Naive thymus-derived CD8-positive, alpha-beta T cell (primary cell): ENCODE results near the gene PDCD11. TPM values are rescaled to one million over a fixed set of nuclear protein-coding genes. Genes with fewer than 3 reads are reported as not detected.
A peak's percentile ranks its signal among the peaks of the same experiment; 100 is the strongest.
"Not testable (repeated sequence)": the region's sequence is repeated elsewhere in the genome, so short reads cannot be mapped to it uniquely, and the experiment has no call there.

ENCODE experiments used
- ATAC-seq, 2 donors: fragments of 150-1000 bp; cut with Tn5 transposase in 1 of 2; sonication (Bioruptor Pico), chemical (Tn5 transposase) in 1 of 2; 1 replicate in 1 of 2; 2 replicates in 1 of 2; pipeline ENCODE4 v1.10.0; 2021; ENCODE audit warnings: mild to moderate bottlenecking in 2 of 2, moderate library complexity in 2 of 2
- POLR2A ChIA-PET: fragments of 350-600 bp; sonication (Branson Sonifier 250); formaldehyde crosslinking; loops from one replicate; lab custom pipeline; 2021; ENCODE audit warnings: antibody characterized with exemption; lab: Charles Lee
- DNase-seq, 10 donors: peaks; one replicate each; pipeline versions ENCODE4 v3.0.0 to v3.0.0-alpha.2; 2020 to 2022
- H3K27ac Mint-ChIP-seq, 10 donors: one replicate each; pipeline ENCODE4 v1.8.0; 2020 to 2022; ENCODE audit warnings: mild to moderate bottlenecking in 10 of 10, mixed read lengths in 10 of 10, moderate library complexity in 4 of 10, inconsistent platforms in 1 of 10
- H3K27me3 Mint-ChIP-seq, 5 donors: one replicate each; pipeline ENCODE4 v1.8.0; 2021 to 2022; ENCODE audit warnings: mixed read lengths in 5 of 5
- H3K36me3 Mint-ChIP-seq, 3 donors: one replicate each; pipeline ENCODE4 v1.8.0; 2020 to 2022; ENCODE audit warnings: mixed read lengths in 3 of 3, mild to moderate bottlenecking in 2 of 3, inconsistent platforms in 1 of 3
- H3K4me1 Mint-ChIP-seq, 4 donors: one replicate each; pipeline ENCODE4 v1.8.0; 2021 to 2022; ENCODE audit warnings: mixed read lengths in 4 of 4
- H3K4me3 Mint-ChIP-seq, 10 donors: one replicate each; pipeline ENCODE4 v1.8.0; 2020 to 2022; ENCODE audit warnings: mild to moderate bottlenecking in 10 of 10, mixed read lengths in 10 of 10, moderate library complexity in 6 of 10, inconsistent platforms in 1 of 10
- H3K9me3 Mint-ChIP-seq, 9 donors: one replicate each; pipeline ENCODE4 v1.8.0; 2020 to 2022; ENCODE audit warnings: mixed read lengths in 9 of 9, mild to moderate bottlenecking in 3 of 9, inconsistent platforms in 1 of 9, moderate library complexity in 1 of 9
- polyA plus RNA-seq, 3 donors: library from polyadenylated mRNA; unstranded; fragments of 300-500 nt; fragmentation: Illumina TruSeq; gene quantifications; one replicate each; pipeline ENCODE4 v1.2.3, GENCODE V29; 2021
- total RNA-seq, 8 experiments: library from RNA in 2 of 8; stranded (reverse) in 2 of 8; gene quantifications; one replicate each; pipeline ENCODE4 v1.2.3 and lab custom pipeline; 2021 to 2026

PDCD11 gene
- total and polyA plus RNA-seq, 5 experiments from 2014 or later, result 8.6 to 44.2 (median 14.9) TPM

- H3K9me3 Mint-ChIP-seq, result no peaks in the 10 kb centered on the region
- H3K27me3 Mint-ChIP-seq, result no peaks in the 10 kb centered on the region
- DNase-seq (peak; percentile 77 to 94 (median 89)), ATAC-seq (peak; percentile 62 to 63)
- H3K36me3 Mint-ChIP-seq, result peaks cover 0 to 2% (median 0%) of the 10 kb centered on the region in 3 donors
- POLR2A ChIA-PET, result interaction anchor here (0.5 to 2.4 kb wide), 9 partner anchors 15 to 925 kb away, joined by 3 to 16 read pairs (median 4); partner anchors contain the start of genes ATP5MK, CALHM2, NT5C2 and PCGF6
- peaks cover 3 to 29% (median 12%) of the 10 kb centered on the region in 4 donors for H3K4me1 Mint-ChIP-seq
- peak within 1 kb of the TSS; percentile 82 to 96 (median 94) for H3K27ac Mint-ChIP-seq
- peak within 1 kb of the TSS; percentile 85 to 98 (median 92) for H3K4me3 Mint-ChIP-seq
Observed at GRCh38 chr10:103367782-103368518, 28.5 kb upstream of the PDCD11 start, which contains the start of gene TAF5. Gene TAF5, plus strand, starts transcription at chr10:103367976. Its CDS starts 14 bp downstream, at chr10:103367990.

- peak overlapping the region in 3 of 10 donors; percentile 0 to 21 (median 15) for H3K27ac Mint-ChIP-seq
- H3K4me3 Mint-ChIP-seq, result no peak overlapping the region
- ATAC-seq (no peak), DNase-seq (no peak)
- POLR2A ChIA-PET, result interaction anchor here (0.6 to 1.1 kb wide), 3 partner anchors 22 to 178 kb away, joined by 4 read pairs; partner anchors contain the start of genes ATP5MK and PDCD11
- no peaks in the 10 kb centered on the region for H3K9me3 Mint-ChIP-seq
- peaks cover 10 to 28% (median 19%) of the 10 kb centered on the region in 4 donors for H3K4me1 Mint-ChIP-seq
- no peaks in the 10 kb centered on the region for H3K27me3 Mint-ChIP-seq
- H3K36me3 Mint-ChIP-seq, result peaks cover 10 to 44% (median 15%) of the 10 kb centered on the region in 3 donors
Observed at GRCh38 chr10:103373544-103373943, 22.9 kb upstream of the PDCD11 start.

- POLR2A ChIA-PET, result interaction anchor here (0.6 to 1.1 kb wide), 2 partner anchors 22 to 179 kb away, joined by 4 read pairs; partner anchors contain the start of genes ATP5MK and PDCD11
Observed at GRCh38 chr10:103374263-103374662, 22.2 kb upstream of the PDCD11 start.

GRCh38 chr10:103382769-103383168, 13.7 kb upstream of the PDCD11 start:
- POLR2A ChIA-PET, result no interaction called here
- DNase-seq, result no peak
- Mint-ChIP-seq H3K4me1 (no peaks in the 10 kb centered on the region), H3K9me3 (no peaks in the 10 kb centered on the region), H3K27me3 (no peaks in the 10 kb centered on the region), H3K27ac (peak overlapping the region in 1 of 10 donors; percentile 40), H3K4me3 (no peak overlapping the region), H3K36me3 (peaks cover 4 to 73% (median 5%) of the 10 kb centered on the region in 3 donors)
- ATAC-seq, result no peak

More at GRCh38 chr10:103374263-103374662, 22.2 kb upstream of the PDCD11 start:
- Mint-ChIP-seq H3K36me3 (peaks cover 10 to 48% (median 15%) of the 10 kb centered on the region in 3 donors), H3K4me1 (peaks cover 9 to 22% (median 16%) of the 10 kb centered on the region in 4 donors), H3K9me3 (no peaks in the 10 kb centered on the region), H3K4me3 (no peak overlapping the region), H3K27ac (peak overlapping the region in 1 of 10 donors; percentile 55), H3K27me3 (no peaks in the 10 kb centered on the region)
- no peak for ATAC-seq
- no peak for DNase-seq

- no peak for DNase-seq
- Mint-ChIP-seq H3K27ac (peak overlapping the region in 6 of 10 donors; percentile 56 to 90 (median 60)), H3K4me3 (peak overlapping the region; percentile 20 to 72 (median 60)), H3K9me3 (no peaks in the 10 kb centered on the region), H3K4me1 (peaks cover 27 to 54% (median 48%) of the 10 kb centered on the region in 4 donors), H3K36me3 (peaks cover 0 to 55% (median 2%) of the 10 kb centered on the region in 3 donors), H3K27me3 (no peaks in the 10 kb centered on the region)
- ATAC-seq, result no peak
- POLR2A ChIA-PET, result no interaction called here
Observed at GRCh38 chr10:103394180-103394579, 2.2 kb upstream of the PDCD11 start.

- Mint-ChIP-seq H3K9me3 (no peaks in the 10 kb centered on the region), H3K27ac (peak overlapping the region; percentile 58 to 99 (median 94)), H3K36me3 (peaks cover 0 to 55% (median 6%) of the 10 kb centered on the region in 3 donors), H3K4me1 (peaks cover 27 to 60% (median 50%) of the 10 kb centered on the region in 4 donors), H3K4me3 (peak overlapping the region; percentile 88 to 99 (median 98)), H3K27me3 (no peaks in the 10 kb centered on the region)
- DNase-seq (peak in 1 of 10 donors; percentile 0), ATAC-seq (no peak)
- POLR2A ChIA-PET, result interaction anchor here (1.3 to 1.9 kb wide), 4 partner anchors 16 to 44 kb away, joined by 3 to 16 read pairs (median 6); partner anchors contain the start of gene TAF5
Observed at GRCh38 chr10:103395754-103396066, 716 bp upstream of the PDCD11 start.

- Mint-ChIP-seq H3K4me3 (peak overlapping the region; percentile 88 to 99 (median 98)), H3K36me3 (peaks cover 0 to 56% (median 5%) of the 10 kb centered on the region in 3 donors), H3K4me1 (peaks cover 27 to 60% (median 50%) of the 10 kb centered on the region in 4 donors), H3K27ac (peak overlapping the region; percentile 92 to 99 (median 94)), H3K27me3 (no peaks in the 10 kb centered on the region), H3K9me3 (no peaks in the 10 kb centered on the region)
- DNase-seq, result no peak
- POLR2A ChIA-PET, result interaction anchor here (1.0 to 1.9 kb wide), 4 partner anchors 15 to 264 kb away, joined by 3 to 16 read pairs (median 6); partner anchors contain the start of gene TAF5
- no peak for ATAC-seq
Observed at GRCh38 chr10:103396789-103397087, 312 bp downstream of the PDCD11 start.

GRCh38 chr10:103397191-103397825, 882 bp downstream of the PDCD11 start:
- H3K4me1 Mint-ChIP-seq, result peaks cover 27 to 60% (median 50%) of the 10 kb centered on the region in 4 donors
- POLR2A ChIA-PET, result interaction anchor here (1.0 to 1.9 kb wide), 5 partner anchors 14 to 263 kb away, joined by 3 to 16 read pairs (median 4); partner anchors contain the start of gene TAF5
- H3K27ac Mint-ChIP-seq, result peak overlapping the region; percentile 92 to 99 (median 94)
- no peak for ATAC-seq
- DNase-seq, result peak in 1 of 10 donors; percentile 1
- H3K9me3 Mint-ChIP-seq, result no peaks in the 10 kb centered on the region
- H3K36me3 Mint-ChIP-seq, result peaks cover 0 to 56% (median 5%) of the 10 kb centered on the region in 3 donors
- peak overlapping the region; percentile 88 to 99 (median 98) for H3K4me3 Mint-ChIP-seq
- H3K27me3 Mint-ChIP-seq, result no peaks in the 10 kb centered on the region

- Mint-ChIP-seq H3K9me3 (no peaks in the 10 kb centered on the region), H3K27ac (no peak overlapping the region), H3K27me3 (no peaks in the 10 kb centered on the region), H3K4me1 (peaks cover 0 to 2% (median 0%) of the 10 kb centered on the region in 4 donors), H3K36me3 (peaks cover 7 to 97% (median 39%) of the 10 kb centered on the region in 3 donors), H3K4me3 (no peak overlapping the region)
- DNase-seq (no peak), ATAC-seq (no peak)
- POLR2A ChIA-PET, result no interaction called here
Observed at GRCh38 chr10:103413564-103413963, 17.1 kb downstream of the PDCD11 start.

GRCh38 chr10:103415581-103415980, 19.2 kb downstream of the PDCD11 start:
- no peak overlapping the region for H3K27ac Mint-ChIP-seq
- H3K36me3 Mint-ChIP-seq, result peaks cover 7 to 97% (median 41%) of the 10 kb centered on the region in 3 donors
- no peaks in the 10 kb centered on the region for H3K27me3 Mint-ChIP-seq
- no peak for DNase-seq
- POLR2A ChIA-PET, result interaction anchor here (1.1 to 1.3 kb wide), 2 partner anchors 67 to 70 kb away, joined by 3 read pairs; no protein-coding TSS in a partner anchor
- no peak for ATAC-seq
- no peak overlapping the region for H3K4me3 Mint-ChIP-seq
- no peaks in the 10 kb centered on the region for H3K9me3 Mint-ChIP-seq
- H3K4me1 Mint-ChIP-seq, result peaks cover 0 to 2% (median 0%) of the 10 kb centered on the region in 4 donors

- H3K36me3 Mint-ChIP-seq, result peaks cover 7 to 99% (median 39%) of the 10 kb centered on the region in 3 donors
- POLR2A ChIA-PET, result interaction anchor here (1.0 to 1.3 kb wide), 3 partner anchors 66 to 69 kb away, joined by 3 read pairs; no protein-coding TSS in a partner anchor
- DNase-seq, result peak; percentile 38 to 83 (median 60)
- no peak overlapping the region for H3K4me3 Mint-ChIP-seq
- H3K9me3 Mint-ChIP-seq, result no peaks in the 10 kb centered on the region
- H3K4me1 Mint-ChIP-seq, result peaks cover 0 to 2% (median 0%) of the 10 kb centered on the region in 4 donors
- H3K27me3 Mint-ChIP-seq, result no peaks in the 10 kb centered on the region
- peak overlapping the region in 1 of 10 donors; percentile 8 for H3K27ac Mint-ChIP-seq
- peak; percentile 43 to 52 for ATAC-seq
Observed at GRCh38 chr10:103416436-103417147, 20.2 kb downstream of the PDCD11 start.

- POLR2A ChIA-PET, result interaction anchor here (1.0 kb wide), 1 partner anchor 67 kb away, joined by 3 read pairs; no protein-coding TSS in a partner anchor
Observed at GRCh38 chr10:103417148-103417469, 20.7 kb downstream of the PDCD11 start.

More at GRCh38 chr10:103417148-103417469, 20.7 kb downstream of the PDCD11 start:
- not testable (repeated sequence) for ATAC-seq, H3K4me3 Mint-ChIP-seq, DNase-seq, H3K9me3 Mint-ChIP-seq, H3K27ac Mint-ChIP-seq, H3K4me1 Mint-ChIP-seq, H3K27me3 Mint-ChIP-seq
- peaks cover 7 to 98% (median 39%) of the 10 kb centered on the region in 3 donors for H3K36me3 Mint-ChIP-seq
